T47D (cell line): ENCODE measurements around the gene POC1B.

Experiments
- DNase-seq, 2 experiments: peaks; one replicate each; pipeline versions ENCODE4 v3.0.0 to v3.0.0-alpha.2; 2011 to 2012; ENCODE audit warnings: low read depth in 1 of 2, low spot score in 1 of 2
- JUND ChIP-seq: IDR thresholded peaks from 2 replicates; pipeline ENCODE4 v1.6.1; 2012; ENCODE audit warnings: low read depth
- in situ Hi-C: cut with HindIII; loops from 2 replicates; pipeline ENCODE4 v1.10.0; 2016; ENCODE audit warnings: low sequenced_read_pairs, low pct_unique_long_range_greater_than_20kb

POC1B gene

GRCh38 chr12:89416049-89416792 is 109.6 kb downstream of the POC1B start:
- TF ChIP-seq JUND, result no peak
- in situ Hi-C loops, result no loop called here
- DNase-seq, result no peak

GRCh38 chr12:89414851-89415250 is 111.0 kb downstream of the POC1B start:
- TF ChIP-seq JUND, result no peak
- DNase-seq, result no peak
- in situ Hi-C loops, result no loop called here

GRCh38 chr12:89414322-89414721 is 111.5 kb downstream of the POC1B start:
- no peak for TF ChIP-seq JUND
- in situ Hi-C loops, result no loop called here
- DNase-seq, result no peak

GRCh38 chr12:89413234-89413633 is 112.6 kb downstream of the POC1B start:
- in situ Hi-C loops, result no loop called here
- TF ChIP-seq JUND, result no peak
- no peak for DNase-seq

- DNase-seq, result no peak
- in situ Hi-C loops, result no loop called here
- no peak for TF ChIP-seq JUND
These were observed 113.2 kb downstream of the POC1B start for GRCh38 chr12:89412665-89413064.

- DNase-seq, result no peak
- in situ Hi-C loops, result no loop called here
- TF ChIP-seq JUND, result no peak
These were observed 114.0 kb downstream of the POC1B start for GRCh38 chr12:89411846-89412245.

- in situ Hi-C loops, result no loop called here
- DNase-seq, result no peak
- TF ChIP-seq JUND, result no peak
These were observed 114.6 kb downstream of the POC1B start for GRCh38 chr12:89411234-89411633.

GRCh38 chr12:89405626-89406345 is 120.1 kb downstream of the POC1B start:
- no peak for TF ChIP-seq JUND
- in situ Hi-C loops, result no loop called here
- DNase-seq, result no peak

GRCh38 chr12:89401433-89402058 is 124.3 kb downstream of the POC1B start:
- in situ Hi-C loops, result no loop called here
- TF ChIP-seq JUND, result no peak
- no peak for DNase-seq

GRCh38 chr12:89400415-89400814 is 125.4 kb downstream of the POC1B start:
- no peak for TF ChIP-seq JUND
- in situ Hi-C loops, result no loop called here

GRCh38 chr12:89395712-89396111 is 130.1 kb downstream of the POC1B start:
- in situ Hi-C loops, result no loop called here

More at GRCh38 chr12:89400415-89400814, 125.4 kb downstream of the POC1B start:
- no peak for DNase-seq

GRCh38 chr12:89393551-89394121 is 132.2 kb downstream of the POC1B start:
- in situ Hi-C loops, result no loop called here
- DNase-seq, result no peak
- TF ChIP-seq JUND, result no peak

More at GRCh38 chr12:89395712-89396111, 130.1 kb downstream of the POC1B start:
- no peak for DNase-seq
- no peak for TF ChIP-seq JUND

- in situ Hi-C loops, result no loop called here
- no peak for DNase-seq
- no peak for TF ChIP-seq JUND
These were observed 133.5 kb downstream of the POC1B start for GRCh38 chr12:89392391-89392790.
